ENCODE results near the gene CAMK2D.

DNA sequence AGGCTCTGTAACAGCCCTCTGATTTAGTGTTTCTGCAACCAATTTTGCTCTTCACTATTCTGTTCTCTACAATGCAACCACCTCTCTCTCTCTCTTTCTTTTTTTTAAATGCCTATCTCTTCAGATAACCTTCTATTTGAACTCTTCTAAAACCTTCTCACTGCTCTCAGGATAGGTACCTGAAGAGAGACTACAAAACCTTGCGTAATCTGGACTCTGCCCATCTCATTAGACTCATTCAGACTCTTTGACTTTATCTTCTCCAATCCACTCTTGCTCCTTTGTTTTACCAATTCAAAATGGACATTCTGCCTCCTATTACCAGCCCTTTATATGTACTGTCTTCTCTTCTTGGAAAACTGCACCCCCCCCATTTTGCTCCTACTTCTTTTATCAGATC is 291.6 kb downstream of the CAMK2D start:
- TF ChIP-seq EZH2 (IDR thresholded peaks at IDR 0.05) (no peak), POLR2AphosphoS5 (IDR thresholded peaks at IDR 0.05; ENCODE audit: borderline replicate concordance, low read depth, low read length) (no peak), FOXP2 (optimal IDR thresholded peaks at IDR 0.05; ENCODE audit: control extremely low read depth, extremely low read length, insufficient read depth) (no peak)
